GM18511 (cell line): ENCODE data around the gene FMOD.
"Not testable (repeated sequence)": the region's sequence is repeated elsewhere in the genome, so short reads cannot be mapped to it uniquely, and the experiment has no call there.

Experiments
- ATAC-seq: cut with Tn5 transposase; IDR thresholded peaks from one replicate; pipeline ENCODE4 v1.9.1; 2021; ENCODE audit warnings: mild to moderate bottlenecking, moderate library complexity; ENCODE audit not compliant: unreplicated experiment

Gene FMOD

GRCh38 chr1:203326830-203327683 lies 23.9 kb downstream of the FMOD start:
- ATAC-seq, result peak; percentile 74

GRCh38 chr1:203325418-203326091 lies 25.4 kb downstream of the FMOD start:
- no peak for ATAC-seq

- peak; percentile 47 for ATAC-seq
Observed at GRCh38 chr1:203325026-203325417, 25.9 kb downstream of the FMOD start.

DNA sequence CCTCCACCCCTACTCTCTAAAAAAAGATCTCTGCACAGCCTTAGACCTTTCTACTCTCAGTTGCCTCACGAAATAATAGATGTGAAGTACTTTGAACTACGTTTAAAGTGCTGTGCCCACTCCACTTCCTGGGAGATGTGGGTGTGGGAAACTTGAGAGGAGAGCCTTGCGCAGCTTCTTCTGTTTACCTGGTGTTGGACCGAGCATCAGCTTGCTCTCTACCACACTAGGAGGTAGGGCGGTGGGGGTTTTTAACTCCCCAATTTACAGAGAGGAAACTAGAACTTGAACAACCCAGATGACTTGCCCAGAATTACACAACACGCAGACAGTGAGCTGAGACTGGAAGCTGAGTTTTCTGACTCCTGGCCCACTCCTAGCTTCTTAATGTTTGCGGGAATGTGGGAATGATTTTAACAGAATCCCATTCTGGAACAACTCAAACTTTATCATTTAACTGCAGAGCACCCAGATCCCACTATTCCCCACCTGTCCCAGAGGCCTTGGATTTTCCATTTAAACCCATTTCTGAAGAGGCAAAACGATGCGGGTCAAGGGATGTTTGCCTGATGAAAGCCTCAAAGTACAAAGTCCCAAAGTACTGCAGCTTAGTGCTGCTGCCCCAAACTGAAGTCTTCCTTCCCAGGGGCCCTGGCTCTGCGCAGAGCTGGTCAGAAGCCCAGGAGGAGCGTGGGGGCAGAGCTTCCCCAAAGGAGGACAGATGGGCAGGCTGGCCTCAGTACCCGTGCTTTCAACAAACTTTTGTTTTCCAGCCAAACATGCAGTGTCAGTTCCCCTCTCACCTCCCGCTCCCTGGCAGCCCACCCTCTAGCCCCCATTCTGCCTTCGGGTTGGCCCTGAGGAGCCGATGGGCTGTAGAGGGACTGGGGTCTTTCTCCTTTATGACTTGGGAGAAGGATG lies 26.6 kb downstream of the FMOD start:
- ATAC-seq, result no peak

DNA sequence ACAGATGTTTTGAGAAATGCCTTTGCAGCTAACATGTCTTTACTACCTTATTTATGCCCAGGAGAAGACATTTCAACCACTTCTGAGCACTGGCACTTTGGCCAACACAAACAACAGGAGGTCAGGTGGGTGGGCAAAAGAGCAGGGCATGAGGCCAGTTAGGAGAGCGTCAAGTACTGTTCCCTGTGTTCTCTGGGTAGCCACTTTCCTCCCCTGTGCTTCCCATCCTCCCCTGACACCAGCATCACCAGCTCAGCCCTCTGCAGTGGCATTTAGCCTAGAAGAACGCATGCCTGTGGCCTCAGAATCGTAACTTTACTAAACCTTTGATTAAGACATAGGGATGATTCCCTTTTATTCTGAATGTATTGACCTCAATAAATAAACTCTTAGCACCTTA lies 27.3 kb downstream of the FMOD start:
- no peak for ATAC-seq

- no peak for ATAC-seq
Observed at GRCh38 chr1:203322500-203323179, 28.3 kb downstream of the FMOD start.

GRCh38 chr1:203321273-203322052 lies 29.5 kb downstream of the FMOD start:
- peak; percentile 2 for ATAC-seq

GRCh38 chr1:203320591-203321272 lies 30.2 kb downstream of the FMOD start:
- peak; percentile 81 for ATAC-seq

- no peak for ATAC-seq
Observed at GRCh38 chr1:203318229-203318517, 32.7 kb downstream of the FMOD start.

- ATAC-seq, result no peak
Observed at GRCh38 chr1:203317429-203318228, 33.3 kb downstream of the FMOD start.

GRCh38 chr1:203316626-203317093 lies 34.3 kb downstream of the FMOD start:
- ATAC-seq, result no peak

- ATAC-seq, result not testable (repeated sequence)
Observed at GRCh38 chr1:203314025-203314759, 36.7 kb downstream of the FMOD start.

DNA sequence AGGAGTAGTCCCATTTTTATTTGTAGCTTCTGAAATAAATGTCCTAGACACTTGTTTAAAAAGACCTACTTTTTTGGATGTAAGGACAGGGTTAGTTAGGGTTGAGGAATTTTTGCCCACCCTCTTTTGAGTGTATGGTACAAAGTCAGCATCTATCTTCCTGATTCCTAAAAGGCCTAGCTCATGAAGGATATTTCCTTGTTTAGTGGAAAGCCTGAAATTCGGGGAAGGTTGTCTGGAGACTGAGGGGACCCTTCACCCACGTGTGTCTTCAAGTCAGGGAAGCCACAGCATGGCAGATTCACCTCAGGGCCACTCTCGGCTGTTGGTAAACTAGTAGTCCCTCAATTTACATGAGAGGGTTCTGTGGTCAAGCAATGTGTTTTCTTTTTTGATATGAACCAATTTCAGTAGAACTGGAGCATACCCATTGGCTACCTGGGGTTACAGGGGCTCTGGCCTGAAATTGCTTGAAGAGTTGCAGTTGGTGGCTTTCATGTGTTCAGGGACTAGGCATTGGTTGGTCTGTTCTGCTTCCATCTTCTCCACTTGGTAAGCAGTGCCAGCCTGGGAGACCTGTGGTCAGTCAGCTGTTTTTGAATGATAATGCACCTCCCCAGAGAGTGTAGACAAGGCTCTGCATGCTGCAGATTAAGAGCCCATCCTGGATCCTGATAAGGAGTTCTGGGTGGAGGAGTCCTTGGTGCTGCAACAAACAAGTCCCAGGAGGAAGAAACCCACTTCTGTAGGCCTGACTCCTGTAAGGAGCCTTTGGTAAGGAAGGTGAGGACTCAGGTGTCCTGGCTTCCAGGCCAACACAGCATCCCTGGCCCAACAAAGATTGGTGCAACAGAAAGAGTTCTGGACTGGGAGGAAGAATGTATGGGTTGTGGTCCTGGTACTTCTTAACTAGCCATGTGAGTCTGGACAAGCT lies 39.3 kb downstream of the FMOD start:
- no peak for ATAC-seq

GRCh38 chr1:203308923-203309331 lies 42.0 kb downstream of the FMOD start:
- no peak for ATAC-seq

DNA sequence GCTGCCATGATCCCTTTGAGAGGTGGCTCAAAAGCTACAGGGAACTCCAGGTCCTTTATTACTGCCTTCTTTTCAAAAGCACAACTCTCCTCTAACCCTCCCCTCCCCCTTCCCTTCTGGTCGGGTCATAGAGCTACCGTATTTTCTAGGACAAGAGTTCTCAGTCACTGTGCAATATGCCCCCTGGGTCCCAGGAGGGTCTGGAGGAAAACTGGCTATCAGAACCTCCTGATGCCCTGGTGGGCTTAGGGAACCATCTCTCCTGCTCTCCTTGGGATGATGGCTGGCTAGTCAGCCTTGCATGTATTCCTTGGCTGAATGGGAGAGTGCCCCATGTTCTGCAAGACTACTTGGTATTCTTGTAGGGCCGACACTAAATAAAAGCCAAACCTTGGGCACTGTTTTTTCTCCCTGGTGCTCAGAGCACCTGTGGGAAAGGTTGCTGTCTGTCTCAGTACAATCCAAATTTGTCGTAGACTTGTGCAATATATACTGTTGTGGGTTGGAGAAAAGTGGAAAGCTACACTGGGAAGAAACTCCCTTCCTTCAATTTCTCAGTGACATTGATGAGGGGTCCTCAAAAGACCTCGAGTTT lies 42.5 kb downstream of the FMOD start:
- no peak for ATAC-seq

GRCh38 chr1:203307641-203308126 lies 43.2 kb downstream of the FMOD start:
- ATAC-seq, result no peak
